ENCODE data around the gene SMG7.
A peak's percentile ranks its signal among the peaks of the same experiment; 100 is the strongest.

The SMG7 gene

DNA sequence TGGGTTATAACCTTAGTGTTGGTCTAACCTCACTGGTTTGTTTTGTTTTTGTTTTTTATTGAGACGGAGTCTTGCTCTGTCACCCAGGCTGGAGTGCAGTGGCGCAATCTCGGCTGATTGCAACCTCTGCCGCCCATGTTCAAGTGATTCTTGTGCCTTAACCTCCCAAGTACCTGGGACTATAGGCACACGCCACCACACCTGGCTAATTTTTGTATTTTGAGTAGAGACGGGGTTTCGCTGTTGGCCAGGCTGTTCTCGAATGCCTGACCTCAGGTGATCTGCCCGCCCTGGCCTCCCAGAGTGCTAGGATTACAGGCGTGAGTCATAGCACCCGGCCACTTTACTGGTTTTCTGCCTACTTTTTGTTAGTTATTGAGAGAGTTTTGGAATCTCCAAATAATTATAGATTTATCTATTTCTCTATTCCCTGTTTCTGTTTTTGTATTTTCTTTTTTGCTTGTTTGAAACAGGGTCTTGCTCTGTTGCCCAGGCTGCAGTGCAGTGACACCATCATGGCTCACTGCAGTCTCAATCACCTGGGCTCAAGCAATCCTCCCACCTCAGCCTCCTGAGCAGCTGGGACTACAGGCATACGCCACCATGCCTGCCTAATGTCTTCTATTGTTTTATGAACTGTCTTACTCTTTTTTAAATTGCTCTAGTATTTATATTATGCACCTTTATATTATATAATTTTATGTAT, 21.4 kb downstream of the SMG7 start:
- no peak overlapping the region for H3K9ac ChIP-seq (ENCODE audit: low read length)
- no peak for DNase-seq
- peaks cover 39% of the 10 kb centered on the region for H3K79me2 ChIP-seq (ENCODE audit: control insufficient read depth, insufficient read depth, low read length)
- H3K4ac ChIP-seq (ENCODE audit: low read depth, low read length) = no peak overlapping the region
- no CpG with 5 or more reads among the region's 12 CpGs for WGBS (ENCODE audit: extremely low coverage, insufficient coverage, low lambda C conversion rate)
- no peak overlapping the region for H3K18ac ChIP-seq (ENCODE audit: low read length)
- H3K4me2 ChIP-seq (ENCODE audit: low read length) = no peak overlapping the region
- no peak overlapping the region for H3K4me3 ChIP-seq (ENCODE audit: low read length)
- no peak overlapping the region for H3K27ac ChIP-seq (ENCODE audit: low read depth, low read length)
- no peak overlapping the region for H2BK120ac ChIP-seq (ENCODE audit: low read depth, low read length)
- no peak overlapping the region for H4K8ac ChIP-seq (ENCODE audit: low read depth, low read length)
- H3K79me1 ChIP-seq (ENCODE audit: low read length) = peaks cover 6% of the 10 kb centered on the region
- no peak overlapping the region for H2BK15ac ChIP-seq (replicated peaks; ENCODE audit: low read depth)
- H3K27me3 ChIP-seq (ENCODE audit: insufficient read depth, low read length, poor library complexity) = no peaks in the 10 kb centered on the region
- no peak overlapping the region for H3K23ac ChIP-seq (ENCODE audit: low read length)
- H3K36me3 ChIP-seq (ENCODE audit: control insufficient read depth, insufficient read depth, low read length) = no peaks in the 10 kb centered on the region
- no peaks in the 10 kb centered on the region for H3K4me1 ChIP-seq (ENCODE audit: control insufficient read depth, low read depth, low read length)
- no peak overlapping the region for H2BK5ac ChIP-seq (ENCODE audit: low read length)
- H2AK5ac ChIP-seq (ENCODE audit: low read length) = no peak overlapping the region
- no peak overlapping the region for H4K5ac ChIP-seq (ENCODE audit: low read length)
- no peak overlapping the region for H3K56ac ChIP-seq (ENCODE audit: low read length)

DNA sequence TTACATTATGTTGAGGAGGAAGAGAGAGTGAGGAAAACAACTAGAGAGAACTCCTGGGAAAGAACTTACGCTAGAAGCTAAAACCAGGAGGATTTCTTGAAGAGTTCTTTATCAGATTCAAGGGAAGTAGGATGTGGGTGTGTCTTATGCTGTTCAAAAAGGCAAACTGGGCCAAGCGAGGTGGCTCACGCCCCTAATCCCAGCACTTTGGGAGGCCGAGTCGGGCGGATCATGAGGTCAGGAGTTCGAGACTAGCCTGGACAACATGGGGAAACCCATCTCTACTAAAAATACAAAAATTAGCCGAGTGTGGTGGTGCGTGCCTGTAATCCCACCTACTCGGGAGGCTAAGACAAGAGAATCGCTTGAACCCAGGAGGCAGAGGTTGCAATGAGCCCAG, 23.1 kb downstream of the SMG7 start:
- H2BK120ac ChIP-seq (ENCODE audit: low read depth, low read length) = no peak overlapping the region
- no peak for DNase-seq
- peaks cover 8% of the 10 kb centered on the region for H3K79me1 ChIP-seq (ENCODE audit: low read length)
- H4K8ac ChIP-seq (ENCODE audit: low read depth, low read length) = no peak overlapping the region
- no peak overlapping the region for H3K4me3 ChIP-seq (ENCODE audit: low read length)
- H3K27ac ChIP-seq (ENCODE audit: low read depth, low read length) = no peak overlapping the region
- no peak overlapping the region for H4K5ac ChIP-seq (ENCODE audit: low read length)
- H3K56ac ChIP-seq (ENCODE audit: low read length) = no peak overlapping the region
- no peak overlapping the region for H3K9ac ChIP-seq (ENCODE audit: low read length)
- peaks cover 37% of the 10 kb centered on the region for H3K79me2 ChIP-seq (ENCODE audit: control insufficient read depth, insufficient read depth, low read length)
- H3K4me2 ChIP-seq (ENCODE audit: low read length) = no peak overlapping the region
- WGBS (ENCODE audit: extremely low coverage, insufficient coverage, low lambda C conversion rate) = no CpG with 5 or more reads among the region's 11 CpGs
- no peaks in the 10 kb centered on the region for H3K4me1 ChIP-seq (ENCODE audit: control insufficient read depth, low read depth, low read length)
- H3K18ac ChIP-seq (ENCODE audit: low read length) = no peak overlapping the region
- no peak overlapping the region for H3K23ac ChIP-seq (ENCODE audit: low read length)
- no peaks in the 10 kb centered on the region for H3K36me3 ChIP-seq (ENCODE audit: control insufficient read depth, insufficient read depth, low read length)
- no peaks in the 10 kb centered on the region for H3K27me3 ChIP-seq (ENCODE audit: insufficient read depth, low read length, poor library complexity)
- no peak overlapping the region for H3K4ac ChIP-seq (ENCODE audit: low read depth, low read length)
- H2BK15ac ChIP-seq (replicated peaks; ENCODE audit: low read depth) = no peak overlapping the region
- H2AK5ac ChIP-seq (ENCODE audit: low read length) = no peak overlapping the region
- no peak overlapping the region for H2BK5ac ChIP-seq (ENCODE audit: low read length)

DNA sequence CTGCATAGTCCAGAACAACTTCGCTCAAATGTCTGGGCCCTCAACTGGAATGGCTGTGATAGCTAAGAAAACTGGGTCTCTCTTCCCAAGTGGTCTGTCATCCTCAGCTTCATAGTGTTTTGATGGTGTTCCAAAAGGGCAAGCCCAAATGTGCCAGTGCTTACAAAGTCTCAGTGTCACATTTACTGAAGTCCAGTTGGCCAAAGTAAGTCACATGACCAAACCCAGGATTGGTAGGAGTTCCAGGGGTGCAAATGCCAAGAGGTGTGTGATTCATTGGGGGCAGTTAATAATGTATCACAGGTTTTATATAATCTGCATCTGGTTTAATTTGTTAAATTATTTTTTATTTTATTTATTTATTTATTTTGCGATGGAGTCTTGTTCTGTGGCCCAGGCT, 24.9 kb downstream of the SMG7 start:
- no peak overlapping the region for H2BK15ac ChIP-seq (replicated peaks; ENCODE audit: low read depth)
- H2AK5ac ChIP-seq (ENCODE audit: low read length) = no peak overlapping the region
- H3K4me2 ChIP-seq (ENCODE audit: low read length) = no peak overlapping the region
- H3K9ac ChIP-seq (ENCODE audit: low read length) = no peak overlapping the region
- no CpG with 5 or more reads among the region's 2 CpGs for WGBS (ENCODE audit: extremely low coverage, insufficient coverage, low lambda C conversion rate)
- H4K5ac ChIP-seq (ENCODE audit: low read length) = no peak overlapping the region
- H3K4me1 ChIP-seq (ENCODE audit: control insufficient read depth, low read depth, low read length) = no peaks in the 10 kb centered on the region
- H3K18ac ChIP-seq (ENCODE audit: low read length) = no peak overlapping the region
- H3K56ac ChIP-seq (ENCODE audit: low read length) = no peak overlapping the region
- H3K79me2 ChIP-seq (ENCODE audit: control insufficient read depth, insufficient read depth, low read length) = peaks cover 33% of the 10 kb centered on the region
- H3K36me3 ChIP-seq (ENCODE audit: control insufficient read depth, insufficient read depth, low read length) = no peaks in the 10 kb centered on the region
- H2BK120ac ChIP-seq (ENCODE audit: low read depth, low read length) = no peak overlapping the region
- H3K4ac ChIP-seq (ENCODE audit: low read depth, low read length) = no peak overlapping the region
- H3K79me1 ChIP-seq (ENCODE audit: low read length) = peaks cover 6% of the 10 kb centered on the region
- H2BK5ac ChIP-seq (ENCODE audit: low read length) = no peak overlapping the region
- H3K4me3 ChIP-seq (ENCODE audit: low read length) = no peak overlapping the region
- H3K27ac ChIP-seq (ENCODE audit: low read depth, low read length) = no peak overlapping the region
- no peak for DNase-seq
- H4K8ac ChIP-seq (ENCODE audit: low read depth, low read length) = no peak overlapping the region
- H3K23ac ChIP-seq (ENCODE audit: low read length) = no peak overlapping the region
- H3K27me3 ChIP-seq (ENCODE audit: insufficient read depth, low read length, poor library complexity) = no peaks in the 10 kb centered on the region

DNA sequence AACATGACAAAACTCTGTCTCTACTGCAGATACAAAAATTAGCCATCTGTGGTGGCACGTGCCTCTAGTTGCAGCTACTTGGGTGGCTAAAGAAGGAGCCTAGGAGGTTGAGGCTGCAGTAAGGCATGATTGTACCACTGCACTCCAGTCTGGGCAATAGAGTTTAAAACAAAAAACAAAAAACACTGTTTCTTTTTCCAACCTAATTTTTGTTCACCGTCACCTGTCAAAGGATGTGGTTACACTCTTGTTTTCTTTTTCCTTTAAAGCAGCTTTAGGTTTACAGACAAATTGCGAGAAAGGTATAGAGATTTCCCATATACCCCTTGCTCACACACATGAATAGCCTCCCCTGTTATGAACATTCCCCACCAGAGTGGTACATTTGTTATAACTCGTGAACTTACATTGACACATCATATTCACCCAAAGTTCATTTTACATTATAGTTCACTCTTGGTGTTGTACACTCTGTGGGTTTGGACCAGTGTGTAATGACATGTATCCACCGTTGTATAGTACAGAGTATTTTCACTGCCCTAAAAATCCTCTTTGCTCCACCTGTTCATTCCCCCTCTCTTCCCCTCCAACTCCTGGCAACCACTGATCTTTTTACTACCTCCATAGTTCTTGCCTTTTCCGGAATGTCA, 26.2 kb downstream of the SMG7 start:
- Histone ChIP-seq H3K79me1 (ENCODE audit: low read length) (peaks cover 10% of the 10 kb centered on the region), H3K27ac (ENCODE audit: low read depth, low read length) (no peak overlapping the region), H3K9ac (ENCODE audit: low read length) (no peak overlapping the region), H4K5ac (ENCODE audit: low read length) (no peak overlapping the region), H3K4me2 (ENCODE audit: low read length) (no peak overlapping the region), H3K4ac (ENCODE audit: low read depth, low read length) (no peak overlapping the region), H3K79me2 (ENCODE audit: control insufficient read depth, insufficient read depth, low read length) (peaks cover 32% of the 10 kb centered on the region), H3K27me3 (ENCODE audit: insufficient read depth, low read length, poor library complexity) (no peaks in the 10 kb centered on the region), H3K23ac (ENCODE audit: low read length) (no peak overlapping the region), H3K56ac (ENCODE audit: low read length) (no peak overlapping the region), H3K4me1 (ENCODE audit: control insufficient read depth, low read depth, low read length) (peaks cover 3% of the 10 kb centered on the region), H2BK15ac (replicated peaks; ENCODE audit: low read depth) (no peak overlapping the region), H3K4me3 (ENCODE audit: low read length) (no peak overlapping the region), H3K36me3 (ENCODE audit: control insufficient read depth, insufficient read depth, low read length) (no peaks in the 10 kb centered on the region), H2BK120ac (ENCODE audit: low read depth, low read length) (no peak overlapping the region), H2AK5ac (ENCODE audit: low read length) (no peak overlapping the region), H4K8ac (ENCODE audit: low read depth, low read length) (no peak overlapping the region), H3K18ac (ENCODE audit: low read length) (no peak overlapping the region), H2BK5ac (ENCODE audit: low read length) (no peak overlapping the region)
- WGBS (ENCODE audit: extremely low coverage, insufficient coverage, low lambda C conversion rate) = no CpG with 5 or more reads among the region's 6 CpGs
- no peak for DNase-seq

DNA sequence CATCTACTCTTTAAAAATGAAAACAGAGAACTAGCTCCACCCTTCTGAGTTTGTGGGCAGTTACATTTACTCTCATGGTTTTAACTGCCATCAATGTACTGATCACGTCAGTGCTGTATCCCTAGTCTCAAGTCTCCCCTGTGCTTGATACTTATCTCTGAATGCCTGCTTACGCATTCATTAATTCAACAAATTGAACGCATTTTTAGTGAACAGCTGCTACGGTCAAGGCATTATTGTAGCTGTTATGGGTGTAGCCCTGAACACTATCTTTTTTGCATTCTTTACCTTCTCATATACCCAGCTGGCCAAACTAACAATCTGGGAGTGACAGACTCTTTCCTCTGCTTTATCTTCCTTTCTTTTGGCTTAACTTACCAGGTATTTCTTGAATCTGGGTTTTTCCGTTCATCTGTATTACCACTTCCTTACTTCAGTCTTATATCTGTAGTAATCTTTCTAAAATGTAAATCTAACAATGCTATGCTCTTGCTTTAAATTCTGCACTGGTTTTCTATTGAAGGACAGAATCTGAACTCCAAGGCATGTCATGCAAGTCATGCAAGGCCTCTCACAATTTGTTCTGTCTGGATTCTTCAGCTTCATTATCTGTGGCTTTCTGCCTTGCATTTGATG, 33.3 kb downstream of the SMG7 start:
- Histone ChIP-seq H3K4me1 (ENCODE audit: control insufficient read depth, low read depth, low read length) (peaks cover 9% of the 10 kb centered on the region), H3K4me3 (ENCODE audit: low read length) (no peak overlapping the region), H3K9ac (ENCODE audit: low read length) (no peak overlapping the region), H3K79me1 (ENCODE audit: low read length) (peaks cover 4% of the 10 kb centered on the region), H2BK120ac (ENCODE audit: low read depth, low read length) (no peak overlapping the region), H4K8ac (ENCODE audit: low read depth, low read length) (no peak overlapping the region), H3K23ac (ENCODE audit: low read length) (no peak overlapping the region), H3K36me3 (ENCODE audit: control insufficient read depth, insufficient read depth, low read length) (no peaks in the 10 kb centered on the region), H3K4ac (ENCODE audit: low read depth, low read length) (no peak overlapping the region), H3K79me2 (ENCODE audit: control insufficient read depth, insufficient read depth, low read length) (peaks cover 10% of the 10 kb centered on the region), H3K18ac (ENCODE audit: low read length) (peak overlapping the region; percentile 22), H3K27ac (ENCODE audit: low read depth, low read length) (no peak overlapping the region), H2AK5ac (ENCODE audit: low read length) (no peak overlapping the region), H3K27me3 (ENCODE audit: insufficient read depth, low read length, poor library complexity) (no peaks in the 10 kb centered on the region), H2BK15ac (replicated peaks; ENCODE audit: low read depth) (no peak overlapping the region), H4K5ac (ENCODE audit: low read length) (no peak overlapping the region), H2BK5ac (ENCODE audit: low read length) (no peak overlapping the region), H3K4me2 (ENCODE audit: low read length) (no peak overlapping the region), H3K56ac (ENCODE audit: low read length) (no peak overlapping the region)
- WGBS (ENCODE audit: extremely low coverage, insufficient coverage, low lambda C conversion rate) = no CpG with 5 or more reads among the region's 5 CpGs
- DNase-seq = peak; percentile 33

All from mesendoderm (in vitro differentiated cells).